CD14-positive monocyte (primary cell): ENCODE data around the gene RBM17. TPM values are rescaled to one million over a fixed set of nuclear protein-coding genes. Genes with fewer than 3 reads are reported as not detected.
A peak's percentile ranks its signal among the peaks of the same experiment; 100 is the strongest.

Source experiments
- DNase-seq, 3 donors: peaks; one replicate each; pipeline ENCODE4 v3.0.0-alpha.2; 2011 to 2022
- H2AFZ ChIP-seq: 2 replicates; pipeline ENCODE4 v1.6.0; 2012; ENCODE audit warnings: mild to moderate bottlenecking, low read depth, low read length, inconsistent platforms; ENCODE audit not compliant: insufficient read depth, poor library complexity, severe bottlenecking
- H3K27ac ChIP-seq, 2 donors: 1 replicate in 1 of 2; 2 replicates in 1 of 2; pipeline ENCODE4 v1.5.1; 2012 to 2013; ENCODE audit warnings: low read length in 2 of 2, control low read depth in 1 of 2, inconsistent platforms in 1 of 2, low read depth in 1 of 2, mild to moderate bottlenecking in 1 of 2
- H3K27me3 ChIP-seq, 2 donors: one replicate each; pipeline versions ENCODE4 v1.6.0 to v1.6.1; 2011 to 2013; ENCODE audit warnings: low read length in 2 of 2; ENCODE audit not compliant: control insufficient read depth in 2 of 2, insufficient read depth in 2 of 2
- H3K36me3 ChIP-seq, 2 donors: replicated peaks in 1 of 2; 1 replicate in 1 of 2; 2 replicates in 1 of 2; pipeline versions ENCODE4 v1.5.1 to v1.6.1; 2012 to 2013; ENCODE audit warnings: low read length in 2 of 2, control low read depth in 1 of 2, inconsistent platforms in 1 of 2, mild to moderate bottlenecking in 1 of 2; ENCODE audit not compliant: insufficient read depth in 2 of 2, control insufficient read depth in 1 of 2
- H3K4me1 ChIP-seq, 2 donors: 1 replicate in 1 of 2; 2 replicates in 1 of 2; pipeline versions ENCODE4 v1.5.1 to v1.6.1; 2012 to 2013; ENCODE audit warnings: low read length in 2 of 2, control low read depth in 1 of 2, inconsistent platforms in 1 of 2, mild to moderate bottlenecking in 1 of 2, moderate library complexity in 1 of 2; ENCODE audit not compliant: insufficient read depth in 2 of 2, control insufficient read depth in 1 of 2
- H3K4me2 ChIP-seq: replicated peaks from 2 replicates; pipeline ENCODE3; 2012; ENCODE audit warnings: low read length, moderate library complexity, mild to moderate bottlenecking; ENCODE audit not compliant: poor library complexity, severe bottlenecking; ENCODE audit errors: extremely low read depth
- H3K4me3 ChIP-seq, 3 experiments: fragments of 200-600 bp in 1 of 3; sonication (generic) in 1 of 3; replicated peaks in 1 of 3; 1 replicate in 2 of 3; 2 replicates in 1 of 3; pipeline ENCODE4 v1.5.1; 2011 to 2013; ENCODE audit warnings: low read length in 3 of 3, mild to moderate bottlenecking in 3 of 3, control low read depth in 2 of 3, low read depth in 2 of 3, inconsistent platforms in 1 of 3, moderate library complexity in 1 of 3
- H3K79me2 ChIP-seq: 2 replicates; pipeline ENCODE4 v1.6.0; 2012; ENCODE audit warnings: mild to moderate bottlenecking, control low read depth, inconsistent platforms, low read length, moderate library complexity; ENCODE audit not compliant: insufficient read depth
- H3K9ac ChIP-seq: 2 replicates; pipeline ENCODE4 v1.6.0; 2017; ENCODE audit warnings: low read length, mild to moderate bottlenecking; ENCODE audit not compliant: insufficient read depth, poor library complexity, severe bottlenecking
- H3K9me3 ChIP-seq, 2 donors: replicated peaks in 1 of 2; 1 replicate in 1 of 2; 2 replicates in 1 of 2; pipeline versions ENCODE4 v1.5.1 to v1.6.1; 2012 to 2013; ENCODE audit warnings: low read length in 2 of 2, control low read depth in 1 of 2; ENCODE audit not compliant: control insufficient read depth in 1 of 2, insufficient read depth in 1 of 2
- H4K20me1 ChIP-seq: 2 replicates; pipeline ENCODE4 v1.6.0; 2012; ENCODE audit warnings: mild to moderate bottlenecking, low read length, control low read depth, moderate library complexity; ENCODE audit not compliant: insufficient read depth
- H3K27ac Mint-ChIP-seq, 7 donors: one replicate each; pipeline ENCODE4 v1.8.0; 2020; ENCODE audit warnings: mild to moderate bottlenecking in 7 of 7, mixed read lengths in 7 of 7, moderate library complexity in 6 of 7, inconsistent platforms in 2 of 7
- H3K27me3 Mint-ChIP-seq, 3 donors: one replicate each; pipeline ENCODE4 v1.8.0; 2021 to 2022; ENCODE audit warnings: low read depth in 3 of 3, mild to moderate bottlenecking in 3 of 3, mixed read lengths in 3 of 3, moderate library complexity in 3 of 3, inconsistent platforms in 1 of 3
- H3K36me3 Mint-ChIP-seq, 2 donors: one replicate each; pipeline ENCODE4 v1.8.0; 2020; ENCODE audit warnings: mixed read lengths in 2 of 2, inconsistent platforms in 1 of 2, mild to moderate bottlenecking in 1 of 2
- H3K4me1 Mint-ChIP-seq: one replicate; pipeline ENCODE4 v1.8.0; 2020; ENCODE audit warnings: mild to moderate bottlenecking, mixed read lengths
- H3K4me3 Mint-ChIP-seq, 2 donors: one replicate each; pipeline ENCODE4 v1.8.0; 2020; ENCODE audit warnings: mild to moderate bottlenecking in 2 of 2, mixed read lengths in 2 of 2, moderate library complexity in 1 of 2
- H3K9me3 Mint-ChIP-seq, 7 donors: one replicate each; pipeline ENCODE4 v1.8.0; 2020 to 2022; ENCODE audit warnings: mixed read lengths in 7 of 7, mild to moderate bottlenecking in 6 of 7, moderate library complexity in 6 of 7, inconsistent platforms in 2 of 7
- WGBS: methylation state at CpG from one replicate; pipeline ENCODE4 v1.1.5; 2013; ENCODE audit warnings: missing lambda C conversion rate; ENCODE audit not compliant: insufficient coverage; 5-methylcytosine and 5-hydroxymethylcytosine counted together
- intact Hi-C, 2 donors: fragments of 100-400 bp; cut with micrococcal nuclease; formaldehyde crosslinking; loops; one replicate each; pipeline versions ENCODE4 v1.15.0 to v1.15.1; 2023
- polyA plus RNA-seq, 3 donors: library from polyadenylated mRNA; depleted of rRNA in 1 of 3; unstranded in 2 of 3; stranded (reverse) in 1 of 3; fragments of 300-500 nt in 2 of 3; fragments of >200 nt in 1 of 3; fragmentation: Illumina TruSeq in 2 of 3; gene quantifications; 1 replicate in 2 of 3; 2 replicates in 1 of 3; pipeline ENCODE4 v1.2.3, GENCODE V29; 2012 to 2021
- TF ChIP-seq, protein P1 (sequence below): fragments of 200-600 bp; IDR thresholded peaks from one replicate; pipeline ENCODE4 v1.8.0; 2022; ENCODE audit warnings: antibody characterized with exemption, mild to moderate bottlenecking

RBM17 gene
- polyA plus RNA-seq, 3 donors = 37.2 to 51.4 (median 44.5) TPM

DNA sequence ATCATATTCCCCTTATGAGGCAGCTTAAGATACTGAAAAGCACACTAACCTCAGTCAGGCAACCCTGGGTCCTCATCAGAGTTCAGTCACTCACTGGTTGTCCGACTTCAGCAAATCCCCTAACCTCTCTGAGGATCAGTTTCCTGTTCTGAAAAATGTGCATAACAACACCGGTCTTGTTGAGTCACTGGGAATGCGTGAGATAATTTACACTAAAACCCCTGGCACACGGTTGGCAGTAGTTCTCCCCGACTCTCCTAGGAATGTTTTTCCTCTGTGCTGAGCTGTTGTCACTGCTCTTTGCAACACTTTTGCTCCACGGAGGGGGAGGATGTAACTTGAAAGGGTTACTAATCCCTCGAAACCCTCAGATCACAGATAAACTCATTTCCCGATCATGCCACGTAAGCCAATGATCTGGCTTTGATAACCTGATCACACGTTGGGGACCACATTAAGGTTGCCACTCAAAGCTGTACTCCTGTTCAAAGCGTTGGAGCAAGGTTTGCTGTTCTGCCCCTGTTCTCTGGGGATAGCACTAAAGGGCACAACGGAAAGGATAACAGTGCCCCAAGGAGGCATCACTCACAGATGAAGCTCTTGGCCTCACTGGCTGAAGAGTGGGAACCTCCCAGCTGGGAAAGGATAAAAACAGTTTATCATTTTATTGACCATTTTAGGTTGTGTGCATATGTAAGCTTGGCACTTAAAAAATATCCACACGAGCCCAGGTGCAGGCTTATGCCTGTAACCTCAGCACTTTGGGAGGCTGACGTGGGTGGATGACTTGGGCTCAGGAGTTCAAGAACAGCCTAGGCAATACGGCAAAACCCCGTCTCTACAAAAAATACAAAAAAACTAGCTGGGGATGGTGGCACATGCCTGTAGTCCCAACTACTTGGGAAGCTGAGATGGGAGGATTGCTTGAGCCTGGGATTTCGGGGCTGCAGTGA is 5.0 kb upstream of the RBM17 start:
- TF ChIP-seq, protein P1, sequence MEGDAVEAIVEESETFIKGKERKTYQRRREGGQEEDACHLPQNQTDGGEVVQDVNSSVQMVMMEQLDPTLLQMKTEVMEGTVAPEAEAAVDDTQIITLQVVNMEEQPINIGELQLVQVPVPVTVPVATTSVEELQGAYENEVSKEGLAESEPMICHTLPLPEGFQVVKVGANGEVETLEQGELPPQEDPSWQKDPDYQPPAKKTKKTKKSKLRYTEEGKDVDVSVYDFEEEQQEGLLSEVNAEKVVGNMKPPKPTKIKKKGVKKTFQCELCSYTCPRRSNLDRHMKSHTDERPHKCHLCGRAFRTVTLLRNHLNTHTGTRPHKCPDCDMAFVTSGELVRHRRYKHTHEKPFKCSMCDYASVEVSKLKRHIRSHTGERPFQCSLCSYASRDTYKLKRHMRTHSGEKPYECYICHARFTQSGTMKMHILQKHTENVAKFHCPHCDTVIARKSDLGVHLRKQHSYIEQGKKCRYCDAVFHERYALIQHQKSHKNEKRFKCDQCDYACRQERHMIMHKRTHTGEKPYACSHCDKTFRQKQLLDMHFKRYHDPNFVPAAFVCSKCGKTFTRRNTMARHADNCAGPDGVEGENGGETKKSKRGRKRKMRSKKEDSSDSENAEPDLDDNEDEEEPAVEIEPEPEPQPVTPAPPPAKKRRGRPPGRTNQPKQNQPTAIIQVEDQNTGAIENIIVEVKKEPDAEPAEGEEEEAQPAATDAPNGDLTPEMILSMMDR = no peak
- Mint-ChIP-seq H3K9me3 (peaks cover 0 to 4% (median 0%) of the 10 kb centered on the region in 7 donors), H3K4me3 (no peak overlapping the region), H3K36me3 (no peaks in the 10 kb centered on the region), H3K27me3 (peaks cover 0 to 8% (median 6%) of the 10 kb centered on the region in 3 donors), H3K4me1 (peaks cover 12% of the 10 kb centered on the region), H3K27ac (peak overlapping the region in 2 of 7 donors; percentile 57 to 63)
- DNase-seq = no peak
- no peak overlapping the region for H3K4me3 ChIP-seq
- WGBS = 83% methylated on average over 6 of the region's 17 CpGs
- no peaks in the 10 kb centered on the region for H3K27me3 ChIP-seq
- no peaks in the 10 kb centered on the region for H4K20me1 ChIP-seq
- H3K27ac ChIP-seq = no peak overlapping the region
- peaks cover 12 to 17% of the 10 kb centered on the region in 2 donors for H3K4me1 ChIP-seq
- intact Hi-C loops = no loop called here
- H3K9ac ChIP-seq = no peak overlapping the region
- no peak overlapping the region for H3K4me2 ChIP-seq
- H2AFZ ChIP-seq = no peak overlapping the region
- no peaks in the 10 kb centered on the region for H3K79me2 ChIP-seq
- H3K36me3 ChIP-seq = no peaks in the 10 kb centered on the region
- no peaks in the 10 kb centered on the region for H3K9me3 ChIP-seq

DNA sequence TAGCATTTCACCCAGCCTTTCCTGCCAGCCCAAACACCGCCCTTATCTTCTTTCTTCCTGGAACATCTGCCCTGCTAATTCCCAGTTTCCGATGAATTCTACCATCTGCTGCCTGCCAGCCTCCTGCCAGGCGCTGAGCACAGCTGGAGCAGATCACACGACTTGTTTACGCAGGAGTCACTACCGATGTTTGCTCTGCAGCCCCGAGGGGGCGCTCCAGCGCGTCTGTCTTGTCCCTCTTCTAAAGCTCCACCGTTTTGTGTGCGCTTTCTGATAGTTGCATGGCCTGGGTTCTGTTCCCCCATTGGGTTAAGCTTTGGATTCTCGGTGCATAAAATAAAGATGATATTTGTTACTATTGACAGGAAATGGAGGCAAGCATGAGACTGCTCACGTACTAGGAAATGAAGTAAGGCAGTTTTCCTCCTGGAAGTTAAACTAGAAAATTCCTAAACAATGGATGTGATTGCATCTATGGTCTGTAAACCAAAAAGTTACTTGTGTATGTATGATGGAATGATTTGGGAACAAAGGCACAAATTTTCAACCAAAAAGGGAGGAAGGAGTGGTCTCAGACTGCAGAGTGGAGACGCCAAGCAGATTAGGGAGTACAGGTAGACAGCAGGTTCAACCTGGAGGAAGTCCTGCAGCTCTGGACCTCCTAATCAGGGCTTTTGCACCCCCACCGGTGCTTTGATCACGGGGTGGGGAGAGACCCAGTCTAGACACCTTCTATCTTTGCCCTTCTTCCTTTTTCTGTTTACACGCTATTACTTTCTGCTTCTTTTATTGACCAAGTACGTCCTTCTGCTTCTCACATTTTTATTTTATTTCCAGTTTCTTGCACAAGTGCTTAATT is 2.2 kb upstream of the RBM17 start:
- 4% methylated on average over 15 of the region's 19 CpGs for WGBS
- Mint-ChIP-seq H3K27ac (peak overlapping the region in 5 of 7 donors; percentile 49 to 85 (median 55)), H3K4me1 (peaks cover 32% of the 10 kb centered on the region), H3K27me3 (peaks cover 0 to 8% (median 6%) of the 10 kb centered on the region in 3 donors), H3K9me3 (peaks cover 0 to 4% (median 0%) of the 10 kb centered on the region in 7 donors), H3K4me3 (peak overlapping the region; percentile 72 to 91), H3K36me3 (peaks cover 0 to 2% of the 10 kb centered on the region in 2 donors)
- H3K4me2 ChIP-seq = peak overlapping the region; percentile 68
- no peaks in the 10 kb centered on the region for H3K9me3 ChIP-seq
- H3K36me3 ChIP-seq = no peaks in the 10 kb centered on the region
- peaks cover 23% of the 10 kb centered on the region for H4K20me1 ChIP-seq
- intact Hi-C loops = no loop called here
- H3K27me3 ChIP-seq = no peaks in the 10 kb centered on the region
- H3K27ac ChIP-seq = no peak overlapping the region
- H3K9ac ChIP-seq = no peak overlapping the region
- H3K79me2 ChIP-seq = peaks cover 27% of the 10 kb centered on the region
- H3K4me1 ChIP-seq = peaks cover 34 to 40% of the 10 kb centered on the region in 2 donors
- DNase-seq = peak; percentile 76 to 86 (median 84)
- peak overlapping the region in 1 of 3 experiments; percentile 54 for H3K4me3 ChIP-seq
- H2AFZ ChIP-seq = peak overlapping the region; percentile 70
- TF ChIP-seq, protein P1 = peak; percentile 96
